Measurements from ENCODE around the gene ARPC5L. TPM values are rescaled to one million over a fixed set of nuclear protein-coding genes. Genes with fewer than 3 reads are reported as not detected.

ARPC5L gene
- total and polyA plus RNA-seq, 7 experiments from 2014 or later, result 20.0 to 66.1 (median 36.3) TPM

- H3K27ac Mint-ChIP-seq, result peak overlapping the region; percentile 25 to 97 (median 85)
- H3K4me1 Mint-ChIP-seq, result peaks cover 7 to 37% (median 29%) of the 10 kb centered on the region in 7 donors
- peak overlapping the region; percentile 59 to 98 (median 94) for H3K4me3 Mint-ChIP-seq
- H3K9me3 Mint-ChIP-seq, result no peaks in the 10 kb centered on the region
- ATAC-seq, result no peak
- Histone ChIP-seq H3K27me3 (ENCODE audit: control insufficient read depth in 2 of 2, insufficient read depth in 2 of 2, low read length in 2 of 2) (no peaks in the 10 kb centered on the region), H3K4me1 (ENCODE audit: control insufficient read depth in 2 of 2, insufficient read depth in 2 of 2, low read length in 2 of 2) (peaks cover 7 to 16% of the 10 kb centered on the region in 2 donors), H3K9me3 (ENCODE audit: control insufficient read depth in 2 of 3, low read length in 3 of 3) (no peaks in the 10 kb centered on the region), H3K36me3 (ENCODE audit: control insufficient read depth in 2 of 3, insufficient read depth in 3 of 3, low read length in 3 of 3) (peaks cover 0 to 52% (median 6%) of the 10 kb centered on the region in 3 experiments), H3K27ac (ENCODE audit: low read depth, low read length) (peak overlapping the region; percentile 87), H3K4me3 (ENCODE audit: low read length) (peak overlapping the region; percentile 88)
- ChIA-PET POLR2A (interaction anchor here (1.0 to 2.9 kb wide), 4 partner anchors 9 to 382 kb away, joined by 3 to 12 read pairs (median 6); partner anchors contain the start of gene HSPA5), CTCF (interaction anchor here (0.6 kb wide), 1 partner anchor 85 kb away, joined by 4 read pairs; no protein-coding TSS in a partner anchor)
- intact Hi-C loops (cut with micrococcal nuclease), result loop anchor here (2.0 to 10.0 kb wide), 7 partner anchors 81 to 1953 kb away; partner anchors contain the start of genes GAPVD1 (in 1 of the 2), GOLGA1 (in 1 of the 2), PPP6C (in 1 of the 2) and PSMB7 (in 1 of the 2)
- DNase-seq, result no peak
- no peaks in the 10 kb centered on the region for H3K27me3 Mint-ChIP-seq
- peaks cover 4 to 26% (median 13%) of the 10 kb centered on the region in 5 donors for H3K36me3 Mint-ChIP-seq
Measured at GRCh38 chr9:124859803-124860581, 1.9 kb upstream of the ARPC5L start.

GRCh38 chr9:124860582-124861341 is 1.2 kb upstream of the ARPC5L start:
- H3K27ac ChIP-seq (ENCODE audit: low read depth, low read length), result peak overlapping the region; percentile 87
- no peaks in the 10 kb centered on the region for H3K9me3 Mint-ChIP-seq
- ChIA-PET POLR2A (interaction anchor here (1.0 to 2.9 kb wide), 9 partner anchors 8 to 381 kb away, joined by 3 to 14 read pairs (median 6); partner anchors contain the start of genes HSPA5, NR6A1 and WDR38), CTCF (interaction anchor here (0.6 to 2.4 kb wide), 2 partner anchors 8 to 86 kb away, joined by 4 to 7 read pairs; no protein-coding TSS in a partner anchor)
- H3K27me3 ChIP-seq (ENCODE audit: control insufficient read depth in 2 of 2, insufficient read depth in 2 of 2, low read length in 2 of 2), result no peaks in the 10 kb centered on the region
- peaks cover 7 to 36% (median 29%) of the 10 kb centered on the region in 7 donors for H3K4me1 Mint-ChIP-seq
- intact Hi-C loops (cut with micrococcal nuclease), result loop anchor here (1.0 to 10.0 kb wide), 7 partner anchors 9 to 1953 kb away; partner anchors contain the start of genes GAPVD1 (in 1 of the 2), GOLGA1 (in 1 of the 2), PPP6C (in 1 of the 2) and PSMB7 (in 1 of the 2)
- no peak for DNase-seq
- peaks cover 4 to 26% (median 13%) of the 10 kb centered on the region in 5 donors for H3K36me3 Mint-ChIP-seq
- no peak for ATAC-seq
- peaks cover 7 to 16% of the 10 kb centered on the region in 2 donors for H3K4me1 ChIP-seq (ENCODE audit: control insufficient read depth in 2 of 2, insufficient read depth in 2 of 2, low read length in 2 of 2)
- H3K27me3 Mint-ChIP-seq, result no peaks in the 10 kb centered on the region
- peak overlapping the region; percentile 85 to 99 (median 96) for H3K27ac Mint-ChIP-seq
- peaks cover 0 to 52% (median 6%) of the 10 kb centered on the region in 3 experiments for H3K36me3 ChIP-seq (ENCODE audit: control insufficient read depth in 2 of 3, insufficient read depth in 3 of 3, low read length in 3 of 3)
- H3K9me3 ChIP-seq (ENCODE audit: control insufficient read depth in 2 of 3, low read length in 3 of 3), result no peaks in the 10 kb centered on the region
- H3K4me3 Mint-ChIP-seq, result peak overlapping the region; percentile 89 to 99 (median 95)
- peak overlapping the region; percentile 88 for H3K4me3 ChIP-seq (ENCODE audit: low read length)

GRCh38 chr9:124863371-124863871 is 1.5 kb downstream of the ARPC5L start:
- Mint-ChIP-seq H3K4me3 (peak overlapping the region; percentile 1 to 96 (median 64)), H3K36me3 (peaks cover 4 to 20% (median 13%) of the 10 kb centered on the region in 5 donors), H3K9me3 (peaks cover 0 to 2% (median 0%) of the 10 kb centered on the region in 11 donors), H3K27me3 (no peaks in the 10 kb centered on the region), H3K4me1 (peaks cover 7 to 46% (median 35%) of the 10 kb centered on the region in 7 donors), H3K27ac (peak overlapping the region in 4 of 9 donors; percentile 25 to 62 (median 49))
- no peak for DNase-seq
- Histone ChIP-seq H3K27me3 (ENCODE audit: control insufficient read depth in 2 of 2, insufficient read depth in 2 of 2, low read length in 2 of 2) (no peaks in the 10 kb centered on the region), H3K27ac (ENCODE audit: low read depth, low read length) (no peak overlapping the region), H3K9me3 (ENCODE audit: control insufficient read depth in 2 of 3, low read length in 3 of 3) (no peaks in the 10 kb centered on the region), H3K4me1 (ENCODE audit: control insufficient read depth in 2 of 2, insufficient read depth in 2 of 2, low read length in 2 of 2) (peaks cover 15 to 21% of the 10 kb centered on the region in 2 donors), H3K4me3 (ENCODE audit: low read length) (no peak overlapping the region), H3K36me3 (ENCODE audit: control insufficient read depth in 2 of 3, insufficient read depth in 3 of 3, low read length in 3 of 3) (peaks cover 0 to 31% (median 0%) of the 10 kb centered on the region in 3 experiments)
- ChIA-PET CTCF (interaction anchor here (2.4 kb wide), 1 partner anchor 11 kb away, joined by 7 read pairs; no protein-coding TSS in a partner anchor), POLR2A (interaction anchor here (0.6 to 1.6 kb wide), 2 partner anchors 205 to 378 kb away, joined by 4 to 5 read pairs; partner anchors contain the start of gene HSPA5)
- intact Hi-C loops (cut with micrococcal nuclease), result loop anchor here (2.0 to 10.0 kb wide), 6 partner anchors 279 to 1956 kb away; partner anchors contain the start of genes PBX3 (in 1 of the 2), PPP6C (in 1 of the 2), PSMB7 (in 1 of the 2) and RC3H2 (in 1 of the 2)
- ATAC-seq, result no peak

GRCh38 chr9:124868511-124869465 is 6.9 kb downstream of the ARPC5L start:
- no peaks in the 10 kb centered on the region for H3K27me3 ChIP-seq (ENCODE audit: control insufficient read depth in 2 of 2, insufficient read depth in 2 of 2, low read length in 2 of 2)
- H3K9me3 Mint-ChIP-seq, result peaks cover 0 to 4% (median 0%) of the 10 kb centered on the region in 11 donors
- peaks cover 0 to 29% (median 10%) of the 10 kb centered on the region in 3 experiments for H3K36me3 ChIP-seq (ENCODE audit: control insufficient read depth in 2 of 3, insufficient read depth in 3 of 3, low read length in 3 of 3)
- peak; percentile 89 for ATAC-seq
- peak overlapping the region; percentile 82 to 98 (median 89) for H3K27ac Mint-ChIP-seq
- H3K4me3 Mint-ChIP-seq, result peak overlapping the region; percentile 87 to 96 (median 93)
- peaks cover 20 to 55% (median 47%) of the 10 kb centered on the region in 7 donors for H3K4me1 Mint-ChIP-seq
- no peaks in the 10 kb centered on the region for H3K9me3 ChIP-seq (ENCODE audit: control insufficient read depth in 2 of 3, low read length in 3 of 3)
- no peaks in the 10 kb centered on the region for H3K27me3 Mint-ChIP-seq
- intact Hi-C loops (cut with micrococcal nuclease), result loop anchor here (1.0 to 10.0 kb wide), 10 partner anchors 7 to 1936 kb away; partner anchors contain the start of genes GOLGA1 (in 2 of the 2), HSPA5 (in 1 of the 2), NR6A1 (in 1 of the 2) and PPP6C (in 1 of the 2)
- H3K4me3 ChIP-seq (ENCODE audit: low read length), result peak overlapping the region; percentile 95
- POLR2A ChIA-PET, result interaction anchor here (0.6 to 2.4 kb wide), 8 partner anchors 8 to 393 kb away, joined by 3 to 12 read pairs (median 3); partner anchors contain the start of genes ARPC5L, GAPVD1, GOLGA1 and RPL35
- H3K4me1 ChIP-seq (ENCODE audit: control insufficient read depth in 2 of 2, insufficient read depth in 2 of 2, low read length in 2 of 2), result peaks cover 29 to 39% of the 10 kb centered on the region in 2 donors
- CTCF ChIA-PET, result interaction anchor here (1.2 kb wide), 1 partner anchor 13 kb away, joined by 3 read pairs; no protein-coding TSS in a partner anchor
- peak; percentile 84 to 99 (median 91) for DNase-seq
- peak overlapping the region; percentile 87 for H3K27ac ChIP-seq (ENCODE audit: low read depth, low read length)
- H3K36me3 Mint-ChIP-seq, result peaks cover 5 to 19% (median 13%) of the 10 kb centered on the region in 5 donors
